Stimulated activated CD4-positive, alpha-beta T cell treated with anti-CD3 and anti-CD28 coated beads, Interleukin-2, amount 100 ng/mL, for 24 hours (primary cell): Measurements from ENCODE around the gene ZNF862.
"Not testable (repeated sequence)": the region's sequence is repeated elsewhere in the genome, so short reads cannot be mapped to it uniquely, and the experiment has no call there.

ENCODE experiments used
- DNase-seq, 2 donors: peaks; one replicate each; pipeline ENCODE4 v3.0.0-alpha.2; 2020

ZNF862 gene

DNA sequence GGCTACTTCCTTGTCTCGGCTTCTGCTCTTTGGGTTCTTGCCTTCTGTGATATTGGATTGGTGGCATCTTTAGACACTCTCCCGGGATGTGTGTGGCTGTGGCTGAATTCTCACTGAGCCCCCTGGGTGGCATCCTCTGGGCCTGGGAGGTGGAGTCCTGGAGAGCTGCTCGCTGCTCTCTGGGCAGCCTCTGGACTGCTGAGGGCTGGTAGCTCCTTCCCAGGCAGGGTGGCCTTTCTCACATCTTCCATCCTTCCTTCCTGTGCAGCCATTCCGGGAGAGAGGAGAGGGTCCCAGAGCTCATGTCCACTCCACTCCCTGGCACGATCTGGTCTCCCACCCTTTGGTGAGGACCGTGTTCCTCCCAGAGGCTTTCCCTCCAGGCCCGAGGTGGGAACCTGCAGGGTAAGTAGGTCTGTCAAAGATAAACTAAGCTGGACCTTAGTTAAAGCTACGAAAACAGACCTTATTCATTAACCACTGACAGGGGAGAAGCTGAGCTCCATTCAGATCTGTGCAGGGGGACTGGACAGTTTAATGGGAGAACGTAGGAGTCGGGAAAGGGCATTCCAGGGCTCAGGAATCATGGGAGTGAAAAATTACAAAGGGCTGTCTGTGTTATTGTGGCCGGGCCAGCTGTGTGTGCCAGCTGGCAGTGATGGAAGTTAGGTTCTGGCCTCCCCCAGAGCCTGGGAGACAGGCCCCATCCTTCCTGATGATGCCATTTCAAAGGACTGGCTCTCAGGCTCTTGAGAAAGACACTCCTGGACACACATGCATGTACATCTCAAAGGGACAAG is 44.3 kb downstream of the ZNF862 start:
- DNase-seq: no peak

DNA sequence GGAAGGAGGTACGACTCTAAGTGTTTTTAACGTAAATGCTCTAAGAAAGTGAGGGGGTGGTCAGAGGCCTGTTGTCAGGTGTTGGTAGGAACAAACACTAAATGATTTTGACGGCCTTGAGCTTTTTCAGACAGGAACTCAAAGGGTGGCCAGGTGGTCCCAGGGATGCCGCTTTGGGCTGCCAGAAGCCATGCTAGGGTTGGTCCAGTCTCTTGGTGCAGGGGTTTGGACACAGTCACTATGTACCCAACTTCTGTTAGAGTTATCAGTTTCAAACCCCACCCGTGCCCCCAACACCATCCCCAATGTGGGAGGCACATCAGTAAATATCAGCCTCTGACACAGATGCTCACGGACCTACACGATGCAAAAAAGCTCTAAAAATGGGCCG is 44.9 kb downstream of the ZNF862 start:
- no peak for DNase-seq

DNA sequence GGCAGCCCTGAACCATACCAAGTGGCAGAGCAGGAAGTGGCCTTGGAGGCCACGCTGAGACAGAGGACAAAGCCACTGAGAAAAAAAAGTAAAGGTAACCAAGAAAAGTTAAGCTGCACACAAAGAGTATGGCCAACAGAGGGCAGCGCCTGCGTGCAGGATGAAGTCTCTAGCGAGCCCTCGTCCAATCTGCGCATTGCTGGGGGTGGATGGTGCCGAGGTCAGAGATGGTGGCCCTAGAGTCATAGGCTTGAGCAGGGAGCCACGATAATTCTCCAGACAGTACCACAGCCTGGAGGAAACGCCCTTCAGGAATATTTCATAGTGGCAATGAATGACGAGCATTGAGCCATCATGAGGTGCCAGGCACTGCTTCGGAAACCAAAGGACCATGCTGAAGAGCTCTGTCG is 45.3 kb downstream of the ZNF862 start:
- peak; percentile 54 to 61 for DNase-seq

DNA sequence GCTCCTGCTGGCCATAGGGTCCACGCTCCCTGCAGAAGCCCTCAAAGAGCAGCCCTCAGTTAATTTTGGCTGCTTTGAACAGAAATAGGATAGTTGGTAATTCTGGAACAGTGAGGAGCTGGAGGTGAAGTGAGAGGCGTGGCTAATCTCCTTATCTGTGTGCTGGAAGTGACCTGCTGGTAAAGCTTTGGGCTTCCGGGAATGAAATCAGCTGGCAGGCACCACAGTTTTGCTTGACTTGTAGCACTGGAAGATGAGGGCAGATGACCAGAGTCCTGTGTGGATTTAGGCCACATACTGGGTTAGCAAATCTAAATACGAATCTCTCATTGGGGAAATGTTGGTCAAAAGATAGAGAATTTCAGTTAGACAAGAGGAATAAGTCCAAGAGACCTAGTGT is 45.8 kb downstream of the ZNF862 start:
- no peak for DNase-seq

DNA sequence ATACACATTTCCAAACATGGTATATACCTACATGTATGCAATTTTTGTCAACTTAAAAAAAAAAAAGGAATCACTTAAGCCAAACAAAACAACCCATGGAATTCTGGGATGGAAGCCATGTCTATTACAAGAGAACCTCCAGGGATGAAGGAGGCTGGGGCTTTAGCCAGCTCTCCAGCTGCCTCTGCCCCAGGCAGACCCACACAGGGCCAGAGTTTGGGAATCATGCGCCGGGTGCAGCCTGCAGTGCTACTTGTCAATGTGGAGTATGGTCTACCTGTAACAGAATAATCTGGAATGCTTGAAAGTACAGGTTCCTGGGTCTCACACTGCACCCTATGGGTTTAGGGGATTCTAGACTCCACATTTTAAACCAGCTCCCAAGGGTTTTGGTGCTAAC is 46.4 kb downstream of the ZNF862 start:
- no peak for DNase-seq

DNA sequence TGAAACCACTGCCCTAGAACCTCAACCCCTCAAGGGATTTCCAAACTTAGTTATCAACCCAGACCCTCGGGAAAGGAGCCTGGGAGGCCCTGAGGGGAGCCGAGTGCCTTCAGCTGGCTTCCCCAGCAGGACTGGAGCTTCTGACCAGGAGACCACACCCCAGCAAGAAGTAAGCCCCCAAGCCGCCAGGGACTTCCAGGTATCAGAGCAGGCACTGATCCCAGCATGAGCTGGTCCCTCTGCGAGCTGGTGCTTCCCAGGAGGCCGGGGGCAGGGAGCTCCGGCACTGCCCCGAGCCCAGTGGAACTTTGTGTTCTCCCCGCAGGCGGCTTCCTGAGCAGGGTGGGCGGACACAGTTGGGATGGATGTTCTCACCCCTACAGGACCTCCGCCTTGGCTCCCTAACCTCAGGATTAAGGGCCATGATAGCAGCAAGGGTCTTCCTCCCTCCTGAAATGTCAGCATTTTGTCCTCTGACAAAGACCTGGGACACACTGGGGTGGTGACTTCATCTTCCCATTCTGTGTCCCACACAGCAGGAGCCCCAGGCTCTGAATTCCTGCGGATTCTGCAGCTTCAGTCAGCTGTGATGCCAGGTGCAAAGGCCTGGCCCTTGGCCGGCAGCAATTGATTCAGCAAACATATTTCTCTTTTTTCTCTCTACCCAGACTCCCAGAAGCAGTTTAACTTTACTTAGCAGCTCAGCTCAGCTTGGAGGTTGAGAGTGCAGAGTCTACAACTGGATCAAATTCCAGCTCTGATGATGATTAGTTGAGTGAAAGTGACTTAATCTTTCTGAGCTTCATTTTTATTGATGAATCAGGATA is 47.2 kb downstream of the ZNF862 start:
- DNase-seq: no peak

DNA sequence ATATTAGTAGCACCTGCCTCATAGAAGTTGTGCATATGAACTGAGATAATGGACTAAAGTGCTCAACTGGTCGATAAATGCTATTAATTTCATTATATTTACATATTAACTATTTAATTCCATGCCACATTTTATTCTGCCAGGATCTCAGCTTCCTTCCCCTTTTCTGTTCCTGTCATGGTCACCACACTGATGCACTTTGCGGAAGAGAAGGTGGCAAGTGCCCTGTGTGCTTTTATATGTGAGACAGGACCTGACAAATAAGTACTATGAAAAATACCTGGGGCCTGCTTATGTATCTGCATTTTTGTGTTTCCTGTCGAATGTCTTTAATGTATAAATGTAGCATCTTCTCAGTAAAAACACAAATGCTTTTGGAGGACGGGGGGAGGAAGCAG is 47.8 kb downstream of the ZNF862 start:
- no peak for DNase-seq

DNA sequence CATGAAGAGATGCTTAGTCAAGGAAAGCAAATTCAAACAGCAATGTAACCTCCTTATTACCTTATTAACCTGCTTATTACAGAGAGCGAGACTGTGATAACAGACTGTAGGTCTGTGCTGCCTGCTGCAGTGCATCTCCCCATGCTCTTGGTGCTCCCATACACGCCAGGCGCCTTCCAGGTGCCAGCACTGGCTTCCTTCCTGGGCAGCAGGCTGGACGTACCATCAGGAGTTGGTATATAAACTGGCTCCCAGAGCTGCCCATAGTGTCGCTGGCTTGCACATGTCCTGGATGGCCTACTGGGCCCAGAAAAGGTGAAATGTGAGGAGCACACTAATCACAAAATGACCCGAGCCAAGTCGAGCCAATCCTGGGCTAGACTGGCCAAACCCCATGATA is 49.1 kb downstream of the ZNF862 start:
- no peak for DNase-seq

DNA sequence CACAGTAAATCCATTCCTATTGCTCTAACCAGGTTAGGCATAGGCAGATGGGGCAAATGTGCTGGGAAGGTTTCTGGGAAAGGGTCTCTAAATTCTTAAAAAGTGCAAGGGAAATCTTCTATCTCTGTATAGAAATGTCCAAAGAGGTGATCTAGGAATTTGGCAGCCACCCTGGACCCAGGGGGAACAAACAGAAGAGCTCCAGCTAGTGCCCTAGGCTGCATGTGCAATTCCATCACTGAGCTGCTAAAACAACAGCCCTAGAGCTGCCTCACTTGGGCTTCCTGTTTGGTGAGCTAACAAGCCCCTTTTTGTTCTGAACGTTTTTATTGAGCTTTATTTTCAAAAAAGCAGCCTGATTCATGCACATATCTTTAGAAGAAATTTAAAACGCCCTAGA is 52.5 kb downstream of the ZNF862 start:
- DNase-seq: not testable (repeated sequence)

DNA sequence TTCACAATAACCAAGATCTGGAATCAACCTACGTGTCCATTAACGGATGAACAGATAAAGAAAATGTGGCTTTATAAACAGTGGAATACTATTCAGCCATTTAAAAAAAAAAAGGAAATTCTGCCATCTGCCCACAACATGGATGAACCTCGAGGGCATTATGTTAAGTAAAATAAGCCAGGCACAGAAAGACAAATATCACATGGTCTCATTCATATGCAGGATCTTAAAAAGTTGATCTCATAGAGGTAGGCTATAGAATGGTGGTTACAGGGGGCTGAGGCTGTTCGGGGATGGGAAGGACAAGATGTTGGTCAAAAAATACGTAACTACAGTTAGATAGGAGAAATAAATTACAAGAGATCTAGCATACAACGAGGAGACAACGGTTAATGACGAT is 56.8 kb downstream of the ZNF862 start:
- DNase-seq: not testable (repeated sequence)

DNA sequence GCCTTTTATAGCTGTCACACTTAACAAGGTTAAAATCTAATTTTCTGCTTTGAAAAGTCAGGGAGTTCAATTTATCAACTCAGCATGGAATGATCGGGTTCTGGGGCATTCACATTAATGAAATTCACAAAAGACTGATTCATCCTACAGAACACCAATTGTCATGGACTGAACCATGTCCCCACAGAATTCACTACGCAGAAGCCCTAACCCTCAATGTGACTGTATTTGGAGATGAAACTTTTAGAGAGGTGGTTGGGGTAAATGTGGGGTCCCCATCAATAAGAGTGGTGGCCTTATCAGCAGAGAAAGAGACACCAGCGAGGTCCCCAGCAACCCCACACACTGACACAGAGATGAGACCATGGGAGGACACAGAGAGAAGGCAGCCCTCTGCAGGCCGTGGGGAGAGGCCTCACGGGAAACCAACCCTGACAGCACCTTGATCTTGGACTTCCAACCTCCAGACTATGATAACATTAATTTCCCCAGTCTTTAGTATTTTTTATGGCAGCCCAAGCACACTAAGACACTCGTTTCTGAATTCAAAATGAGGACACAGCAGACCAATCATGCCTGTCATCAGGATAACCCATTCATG is 69.7 kb downstream of the ZNF862 start:
- DNase-seq: not testable (repeated sequence)

DNA sequence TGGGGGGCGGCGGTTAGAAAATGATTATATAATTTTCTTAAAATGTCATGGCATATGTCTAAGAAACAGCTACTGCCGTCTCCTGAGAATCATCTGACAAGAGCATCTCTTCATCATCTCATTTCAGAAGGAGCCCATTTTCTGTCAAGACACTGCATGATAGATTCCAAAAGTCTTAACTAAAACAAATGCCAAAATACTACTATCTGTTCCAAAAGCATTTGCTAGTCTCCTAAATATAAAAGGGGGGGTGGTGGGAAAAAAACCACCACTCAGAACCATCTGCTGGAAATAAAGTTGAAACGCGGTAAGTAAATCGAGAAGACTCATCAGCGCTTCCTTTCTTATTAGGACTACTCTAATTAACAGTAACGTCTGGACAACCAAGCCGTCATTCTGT is 72.0 kb downstream of the ZNF862 start:
- not testable (repeated sequence) for DNase-seq

DNA sequence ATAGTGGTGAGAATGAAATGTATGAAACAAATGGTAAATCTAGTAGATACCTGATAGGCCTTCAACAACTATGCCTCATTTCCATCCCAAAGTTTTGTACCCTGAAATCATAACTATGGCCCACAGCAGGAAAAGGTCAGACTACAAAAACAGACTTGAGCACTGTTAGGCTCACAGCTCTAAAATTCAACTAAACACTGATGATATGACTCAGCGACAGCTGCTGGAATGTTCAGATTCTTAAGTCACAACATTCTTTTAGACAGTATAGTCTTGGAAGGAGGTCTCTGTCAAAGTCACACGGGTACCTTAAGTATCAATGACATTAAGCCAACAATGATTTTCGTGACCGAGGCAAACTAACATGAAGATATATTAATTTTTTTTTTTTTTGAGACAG is 74.0 kb downstream of the ZNF862 start:
- DNase-seq: not testable (repeated sequence)
